Activated T-cell treated with anti-CD3 and anti-CD28 coated beads for 1 hour (primary cell): ENCODE measurements around the gene RNF157.
A peak's percentile ranks its signal among the peaks of the same experiment; 100 is the strongest.
"Not testable (repeated sequence)": the region's sequence is repeated elsewhere in the genome, so short reads cannot be mapped to it uniquely, and the experiment has no call there.

Experiments used
- DNase-seq: peaks from one replicate; pipeline ENCODE4 v3.0.0-alpha.2; 2020; ENCODE audit warnings: low read depth

RNF157 gene

GRCh38 chr17:76233588-76234353 lies 6.5 kb downstream of the RNF157 start:
- DNase-seq: no peak

- no peak for DNase-seq
Measured at GRCh38 chr17:76232342-76232741, 8.0 kb downstream of the RNF157 start.

DNA sequence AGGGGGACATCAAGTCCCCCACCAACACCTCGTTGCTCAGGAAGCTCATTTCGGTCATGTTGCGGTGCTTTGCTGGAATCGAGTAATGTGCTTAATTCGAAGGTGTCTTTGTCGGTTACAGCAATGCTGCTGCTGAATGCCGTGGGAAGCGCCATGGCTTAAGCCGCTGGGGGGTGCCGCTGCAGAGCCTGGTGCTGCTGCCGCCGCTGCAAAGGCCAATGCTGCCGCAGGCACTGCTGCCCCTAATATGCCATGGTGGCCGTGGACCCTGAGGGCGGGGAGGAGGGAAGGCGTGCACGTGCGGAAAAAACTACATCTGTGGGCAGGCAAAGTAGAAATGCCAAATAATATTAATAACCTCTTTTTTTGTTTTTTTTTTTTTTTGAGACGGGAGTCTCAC lies 13.5 kb downstream of the RNF157 start:
- DNase-seq: not testable (repeated sequence)

- not testable (repeated sequence) for DNase-seq
Measured at GRCh38 chr17:76225373-76226086, 14.8 kb downstream of the RNF157 start.

GRCh38 chr17:76223802-76224201 lies 16.5 kb downstream of the RNF157 start:
- no peak for DNase-seq

DNA sequence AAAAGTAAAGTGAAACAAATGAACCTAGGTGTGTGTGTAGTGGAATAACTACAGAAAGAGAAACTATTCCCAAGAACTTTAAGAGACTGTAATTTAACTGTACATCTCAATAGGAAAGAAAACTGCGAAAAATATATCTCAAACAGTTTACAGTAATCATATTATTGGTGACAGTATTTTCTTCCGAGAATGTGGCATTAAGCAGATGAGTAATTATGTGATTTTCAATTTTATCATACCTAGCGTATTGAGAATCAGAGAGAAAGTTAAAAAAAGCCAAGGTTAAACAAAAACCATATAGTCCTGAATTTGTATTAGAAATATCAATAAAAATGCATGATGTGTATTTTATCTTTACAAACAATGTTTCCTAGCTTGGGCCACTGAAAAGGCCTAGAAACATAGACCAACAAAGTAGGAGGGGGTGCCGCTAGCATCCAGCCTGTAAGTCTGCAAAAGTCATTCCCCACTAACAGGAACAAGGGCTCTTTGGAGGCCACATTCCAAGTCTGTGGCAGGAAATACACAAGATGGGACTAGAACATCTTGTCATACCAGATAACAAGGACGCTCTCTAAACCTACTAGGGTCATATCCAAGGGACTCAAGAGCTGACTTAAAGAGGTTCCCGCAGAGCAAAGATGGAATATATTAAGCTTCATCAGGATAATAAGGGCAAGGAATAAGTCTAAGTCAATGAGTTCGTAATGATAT lies 20.5 kb downstream of the RNF157 start:
- no peak for DNase-seq

- DNase-seq: no peak
Measured at GRCh38 chr17:76217081-76217480, 23.2 kb downstream of the RNF157 start.

DNA sequence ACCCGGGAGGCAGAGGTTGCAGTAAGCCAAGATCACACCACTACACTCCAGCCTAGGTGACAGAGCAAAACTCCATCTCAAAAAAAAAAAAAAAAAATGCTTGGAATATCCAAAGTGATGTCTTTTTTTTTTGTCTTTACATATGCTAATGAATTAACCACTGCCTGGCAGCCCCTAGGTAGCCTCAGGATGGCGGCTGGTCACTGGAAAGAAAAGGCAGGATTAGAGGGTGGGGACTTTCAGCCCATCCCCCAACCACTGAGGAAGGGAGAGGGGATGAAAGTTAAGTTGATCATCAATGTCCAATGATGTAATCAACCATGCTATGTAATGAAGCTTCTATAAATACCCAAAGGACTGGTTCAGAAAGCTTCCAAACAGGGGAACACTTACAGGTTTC lies 26.8 kb downstream of the RNF157 start:
- DNase-seq: no peak

DNA sequence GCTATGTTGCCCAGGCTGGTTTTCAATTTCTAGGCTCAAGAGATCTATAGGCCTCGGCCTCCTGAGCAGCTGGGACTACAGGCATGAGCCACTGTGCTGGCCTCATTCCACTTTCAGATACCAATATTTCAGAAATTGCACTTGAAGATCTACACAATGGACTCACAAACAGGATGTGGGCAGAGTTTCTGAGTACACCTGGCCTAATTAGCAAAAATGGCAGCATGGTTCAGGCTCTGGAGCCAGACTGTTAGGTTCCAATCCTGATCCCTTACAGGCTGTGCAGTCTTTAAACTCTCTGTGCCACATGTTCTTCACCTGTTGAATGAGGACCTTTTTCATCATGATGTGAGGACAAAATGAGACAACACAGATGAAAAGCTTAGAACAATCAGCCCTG lies 32.2 kb downstream of the RNF157 start:
- DNase-seq: no peak

- DNase-seq: no peak
Measured at GRCh38 chr17:76207275-76208059, 32.8 kb downstream of the RNF157 start.

DNA sequence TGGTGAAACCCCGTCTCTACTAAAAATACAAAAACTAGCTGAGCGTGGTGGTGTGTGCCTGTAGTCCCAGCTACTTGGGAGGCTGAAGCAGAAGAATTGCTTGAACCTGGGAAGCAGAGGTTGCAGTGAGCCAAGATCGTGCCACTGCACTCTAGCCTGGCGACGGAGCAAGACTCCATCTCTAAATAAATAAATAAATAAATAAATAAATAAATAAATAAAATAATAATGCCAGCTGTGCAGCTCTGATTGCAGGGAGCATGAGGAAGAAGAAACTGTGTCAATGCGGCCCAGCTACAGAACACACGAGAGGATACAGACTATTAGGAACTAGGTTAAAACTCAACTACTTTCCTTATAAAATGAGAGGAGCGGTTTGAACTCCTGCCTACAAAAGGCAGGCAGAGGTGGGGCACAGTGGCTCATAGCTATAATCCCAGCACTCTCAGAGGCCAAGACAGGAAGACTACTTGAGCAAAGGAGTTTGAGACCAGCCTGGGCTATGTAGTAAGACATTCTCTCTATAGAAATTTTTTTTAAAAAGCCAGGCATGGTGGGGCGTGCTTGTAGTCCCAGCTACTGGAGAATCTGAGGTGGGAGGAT lies 34.6 kb downstream of the RNF157 start:
- DNase-seq: not testable (repeated sequence)

DNA sequence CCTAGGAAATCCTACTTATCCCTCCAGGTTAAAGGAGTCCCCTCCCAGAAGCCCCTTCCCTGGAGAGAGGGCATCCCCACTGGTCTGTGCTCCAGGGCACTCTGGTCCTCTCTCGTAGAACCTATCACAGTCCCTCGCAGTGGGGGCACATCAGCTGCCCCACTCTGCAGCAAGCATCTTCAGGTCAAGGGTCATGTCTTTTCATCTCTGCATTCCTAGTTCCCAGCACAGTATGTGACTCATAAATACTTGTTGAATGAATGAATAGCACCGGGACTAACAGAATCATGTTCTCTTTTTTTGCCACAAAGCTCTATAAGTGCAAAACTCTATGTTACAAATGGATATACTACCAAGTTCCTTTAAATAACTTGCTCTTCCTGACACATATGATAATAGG lies 36.0 kb downstream of the RNF157 start:
- no peak for DNase-seq

DNA sequence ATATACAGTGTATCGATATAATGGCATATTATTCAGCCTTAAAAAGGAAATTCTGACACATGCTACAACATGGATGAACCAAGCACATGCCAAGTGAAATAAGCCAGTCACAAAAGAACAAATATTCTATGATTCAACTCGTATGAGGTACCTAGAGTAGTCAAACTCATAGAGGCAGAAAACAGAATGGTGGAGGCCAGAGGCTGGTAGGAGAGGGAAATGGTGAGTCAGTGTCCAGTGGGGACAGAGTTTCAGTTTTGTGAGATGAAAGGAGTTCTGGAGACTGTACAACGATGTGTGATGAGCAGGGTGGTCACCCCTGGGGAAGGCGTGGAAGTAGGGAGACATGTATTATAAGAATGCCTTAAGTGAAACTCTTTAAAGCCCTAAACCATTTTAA lies 39.9 kb downstream of the RNF157 start:
- no peak for DNase-seq

GRCh38 chr17:76199469-76199868 lies 40.8 kb downstream of the RNF157 start:
- DNase-seq: peak; percentile 37

- DNase-seq: no peak
Measured at GRCh38 chr17:76198702-76199101, 41.6 kb downstream of the RNF157 start.

- DNase-seq: no peak
Measured at GRCh38 chr17:76197911-76198310, 42.4 kb downstream of the RNF157 start.

DNA sequence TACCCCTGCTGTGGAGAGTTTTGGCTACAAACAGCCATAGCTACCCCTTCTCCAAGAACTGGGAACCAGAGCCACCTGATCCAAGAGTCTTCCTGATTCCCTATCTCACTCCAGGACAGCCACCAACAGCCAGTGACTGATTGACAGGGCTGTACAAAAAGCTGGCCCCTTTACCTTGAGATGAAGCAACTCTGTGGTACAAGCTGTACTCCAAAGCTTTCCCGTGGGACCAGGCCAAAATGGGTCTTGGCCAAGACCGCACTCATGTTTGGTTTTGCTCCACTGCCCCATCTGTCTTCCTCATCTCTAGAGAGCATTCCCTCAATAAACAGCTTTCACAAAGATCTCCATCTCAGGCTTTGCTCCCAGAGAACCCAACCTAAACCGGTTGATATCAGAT lies 43.6 kb downstream of the RNF157 start:
- no peak for DNase-seq

- DNase-seq: no peak
Measured at GRCh38 chr17:76195281-76196096, 44.8 kb downstream of the RNF157 start.

DNA sequence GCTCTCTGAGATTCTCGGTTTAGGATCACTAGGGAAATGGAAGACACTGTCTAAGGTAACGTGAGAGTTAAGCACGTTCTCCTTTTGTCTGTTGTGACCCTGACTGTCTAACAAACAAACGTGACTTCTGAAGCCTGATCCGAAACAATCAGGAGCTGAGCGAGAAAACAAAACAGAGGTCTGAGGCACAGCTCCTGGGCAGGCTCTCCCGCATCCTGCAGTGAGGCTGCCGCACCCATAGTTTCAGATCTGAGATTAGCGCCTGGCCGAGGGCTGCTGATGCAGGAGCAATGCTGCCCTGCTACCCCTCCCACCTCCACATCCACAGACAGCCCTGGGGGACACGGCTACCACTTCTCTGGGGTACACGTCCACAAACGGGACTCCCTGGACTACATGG lies 46.7 kb downstream of the RNF157 start:
- DNase-seq: no peak

DNA sequence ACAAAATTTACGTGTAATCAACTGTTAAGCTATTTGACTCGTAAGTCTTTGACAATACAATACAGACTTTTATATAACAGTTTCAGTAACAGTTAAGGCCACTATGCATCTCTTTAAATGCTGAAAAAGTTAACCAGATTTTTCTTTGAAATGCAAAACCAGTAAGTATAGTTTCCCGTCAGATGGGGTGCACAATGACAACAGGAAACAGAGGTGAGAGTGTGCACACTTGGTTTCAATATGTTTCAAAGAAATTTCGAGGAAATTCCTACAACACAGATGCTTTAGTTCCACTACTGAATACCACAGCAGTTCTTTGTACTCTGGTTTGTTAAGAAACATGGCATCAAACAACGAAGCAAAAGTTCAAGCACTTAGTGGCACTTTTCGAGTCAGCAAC lies 48.4 kb downstream of the RNF157 start:
- DNase-seq: no peak

- DNase-seq: no peak
Measured at GRCh38 chr17:76189741-76190140, 50.6 kb downstream of the RNF157 start.
